ENCODE measurements around the gene GNG4.

DNA sequence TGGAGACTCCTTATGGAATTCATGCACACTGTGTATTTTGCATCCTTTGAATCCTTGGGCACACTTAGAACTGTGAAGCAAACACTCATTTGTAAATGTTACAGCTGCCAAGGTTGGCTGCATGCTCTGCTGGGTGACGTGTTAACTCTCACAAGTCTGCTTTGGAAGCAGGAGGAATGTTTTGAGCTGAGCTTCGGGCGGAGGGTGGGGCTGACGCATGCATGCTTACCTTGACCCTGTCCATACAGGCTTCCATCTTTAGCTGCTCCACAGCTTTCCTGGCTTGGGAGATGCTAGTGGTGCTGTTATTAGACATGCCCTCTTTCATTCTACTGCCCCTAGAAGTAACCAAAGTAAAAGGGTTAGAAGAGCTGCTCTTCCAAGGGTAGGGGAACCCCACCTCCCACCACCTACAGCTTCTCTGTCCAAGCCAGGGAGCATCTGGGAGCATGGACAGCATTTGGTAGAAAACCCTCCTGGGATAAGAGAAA lies 66.0 kb downstream of the GNG4 start:
- TF ChIP-seq POLR2A (IDR thresholded peaks at IDR 0.05; ENCODE audit: low read depth, low read length): no peak
- no peak for TF ChIP-seq POLR2AphosphoS5 (IDR thresholded peaks at IDR 0.05; ENCODE audit: low read depth, low read length)
